ENCODE results near the gene GALNT17. TPM values are rescaled to one million over a fixed set of nuclear protein-coding genes. Genes with fewer than 3 reads are reported as not detected.

GALNT17 gene
- total RNA-seq, 1 donor from 2014 or later: 20.2 TPM

GRCh38 chr7:71563276-71563675 lies 431.3 kb downstream of the GALNT17 start:
- H3K4me1 Mint-ChIP-seq (ENCODE audit: unreplicated experiment): peaks cover 15% of the 10 kb centered on the region
- no peaks in the 10 kb centered on the region for H3K9me3 Mint-ChIP-seq
- H3K36me3 Mint-ChIP-seq: no peaks in the 10 kb centered on the region
- H3K27me3 Mint-ChIP-seq: no peaks in the 10 kb centered on the region
- H3K4me3 Mint-ChIP-seq: no peak overlapping the region
- no peak for TF ChIP-seq CTCF (conservative IDR thresholded peaks at IDR 0.05)
- H3K27ac Mint-ChIP-seq: no peak overlapping the region
- no peak for DNase-seq (ENCODE audit: extremely low spot score, unreplicated experiment)

GRCh38 chr7:71566376-71566775 lies 434.4 kb downstream of the GALNT17 start:
- TF ChIP-seq CTCF (conservative IDR thresholded peaks at IDR 0.05): no peak
- H3K36me3 Mint-ChIP-seq: no peaks in the 10 kb centered on the region
- DNase-seq (ENCODE audit: extremely low spot score, unreplicated experiment): no peak
- H3K4me1 Mint-ChIP-seq (ENCODE audit: unreplicated experiment): no peaks in the 10 kb centered on the region
- no peak overlapping the region for H3K4me3 Mint-ChIP-seq
- H3K9me3 Mint-ChIP-seq: no peaks in the 10 kb centered on the region
- H3K27ac Mint-ChIP-seq: no peak overlapping the region
- H3K27me3 Mint-ChIP-seq: no peaks in the 10 kb centered on the region

GRCh38 chr7:71566991-71567390 lies 435.0 kb downstream of the GALNT17 start:
- Mint-ChIP-seq H3K27ac (no peak overlapping the region), H3K27me3 (no peaks in the 10 kb centered on the region), H3K4me3 (no peak overlapping the region), H3K36me3 (no peaks in the 10 kb centered on the region), H3K9me3 (no peaks in the 10 kb centered on the region), H3K4me1 (ENCODE audit: unreplicated experiment) (no peaks in the 10 kb centered on the region)
- no peak for TF ChIP-seq CTCF (conservative IDR thresholded peaks at IDR 0.05)
- no peak for DNase-seq (ENCODE audit: extremely low spot score, unreplicated experiment)

GRCh38 chr7:71574153-71574860 lies 442.4 kb downstream of the GALNT17 start:
- no peaks in the 10 kb centered on the region for H3K9me3 Mint-ChIP-seq
- no peak for DNase-seq (ENCODE audit: extremely low spot score, unreplicated experiment)
- H3K27ac Mint-ChIP-seq: no peak overlapping the region
- TF ChIP-seq CTCF (conservative IDR thresholded peaks at IDR 0.05): no peak
- no peaks in the 10 kb centered on the region for H3K27me3 Mint-ChIP-seq
- H3K4me1 Mint-ChIP-seq (ENCODE audit: unreplicated experiment): no peaks in the 10 kb centered on the region
- no peak overlapping the region for H3K4me3 Mint-ChIP-seq
- no peaks in the 10 kb centered on the region for H3K36me3 Mint-ChIP-seq

GRCh38 chr7:71580027-71580426 lies 448.1 kb downstream of the GALNT17 start:
- no peak for TF ChIP-seq CTCF (conservative IDR thresholded peaks at IDR 0.05)
- H3K4me3 Mint-ChIP-seq: no peak overlapping the region

More at GRCh38 chr7:71580027-71580426, 448.1 kb downstream of the GALNT17 start:
- Mint-ChIP-seq H3K27ac (no peak overlapping the region), H3K9me3 (no peaks in the 10 kb centered on the region), H3K4me1 (ENCODE audit: unreplicated experiment) (no peaks in the 10 kb centered on the region), H3K36me3 (no peaks in the 10 kb centered on the region), H3K27me3 (no peaks in the 10 kb centered on the region)
- no peak for DNase-seq (ENCODE audit: extremely low spot score, unreplicated experiment)
